ENCODE measurements around the gene GLUL.

Gene GLUL

DNA sequence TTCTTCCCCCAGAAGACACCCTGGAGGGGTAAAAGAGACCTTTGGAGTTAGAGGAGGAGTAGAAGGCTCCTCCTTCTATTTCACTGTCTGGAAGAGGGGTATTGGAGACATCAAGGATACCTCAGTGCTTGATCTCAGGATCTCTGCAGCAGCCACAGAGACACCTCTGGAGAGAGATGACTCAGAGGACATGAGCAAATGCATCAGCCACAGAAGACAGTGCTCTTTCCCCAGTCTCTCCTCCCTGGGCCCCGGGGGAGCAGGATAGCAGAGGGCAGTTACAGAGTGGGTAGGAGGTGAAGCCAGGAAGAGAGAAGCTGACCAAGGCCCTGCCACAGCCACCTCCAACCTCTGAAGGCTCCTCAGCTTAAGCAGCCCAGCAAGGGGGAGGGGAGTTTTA lies 24.2 kb upstream of the GLUL start:
- H3K79me2 ChIP-seq (ENCODE audit: insufficient read depth, low read length), result no peaks in the 10 kb centered on the region
- H3K4me3 ChIP-seq (ENCODE audit: insufficient read depth, low read length, poor library complexity, severe bottlenecking), result no peak overlapping the region
- H3K36me3 ChIP-seq (ENCODE audit: low read length), result no peaks in the 10 kb centered on the region
- no peaks in the 10 kb centered on the region for H3K9me2 ChIP-seq (replicated peaks; ENCODE audit: insufficient read depth, low read length)
- no peaks in the 10 kb centered on the region for H3K27me3 ChIP-seq (ENCODE audit: low read length)
- no peak overlapping the region for H3K27ac ChIP-seq (ENCODE audit: low read depth, low read length)
- H3F3A ChIP-seq (ENCODE audit: insufficient read depth), result 0 out of 2 replicates have a peak, but pooled peaks cover 3% of the 10 kb centered on the region
- H3K4me2 ChIP-seq (ENCODE audit: low read depth, low read length, poor library complexity, severe bottlenecking), result no peak overlapping the region
- H3K9ac ChIP-seq (ENCODE audit: low read length), result no peak overlapping the region
- H4K20me1 ChIP-seq (ENCODE audit: low read depth, low read length), result no peaks in the 10 kb centered on the region
- H3K9me3 ChIP-seq (ENCODE audit: insufficient read depth, low read length), result no peaks in the 10 kb centered on the region
- no peak for TF ChIP-seq EZH2phosphoT487 (conservative IDR thresholded peaks at IDR 0.05; ENCODE audit: low read length)
- TF ChIP-seq, protein P1, sequence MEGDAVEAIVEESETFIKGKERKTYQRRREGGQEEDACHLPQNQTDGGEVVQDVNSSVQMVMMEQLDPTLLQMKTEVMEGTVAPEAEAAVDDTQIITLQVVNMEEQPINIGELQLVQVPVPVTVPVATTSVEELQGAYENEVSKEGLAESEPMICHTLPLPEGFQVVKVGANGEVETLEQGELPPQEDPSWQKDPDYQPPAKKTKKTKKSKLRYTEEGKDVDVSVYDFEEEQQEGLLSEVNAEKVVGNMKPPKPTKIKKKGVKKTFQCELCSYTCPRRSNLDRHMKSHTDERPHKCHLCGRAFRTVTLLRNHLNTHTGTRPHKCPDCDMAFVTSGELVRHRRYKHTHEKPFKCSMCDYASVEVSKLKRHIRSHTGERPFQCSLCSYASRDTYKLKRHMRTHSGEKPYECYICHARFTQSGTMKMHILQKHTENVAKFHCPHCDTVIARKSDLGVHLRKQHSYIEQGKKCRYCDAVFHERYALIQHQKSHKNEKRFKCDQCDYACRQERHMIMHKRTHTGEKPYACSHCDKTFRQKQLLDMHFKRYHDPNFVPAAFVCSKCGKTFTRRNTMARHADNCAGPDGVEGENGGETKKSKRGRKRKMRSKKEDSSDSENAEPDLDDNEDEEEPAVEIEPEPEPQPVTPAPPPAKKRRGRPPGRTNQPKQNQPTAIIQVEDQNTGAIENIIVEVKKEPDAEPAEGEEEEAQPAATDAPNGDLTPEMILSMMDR (IDR thresholded peaks at IDR 0.05; ENCODE audit: insufficient read depth, low read length, poor library complexity, severe bottlenecking), result no peak
- H2AFZ ChIP-seq (ENCODE audit: low read depth, low read length, severe bottlenecking), result no peak overlapping the region

DNA sequence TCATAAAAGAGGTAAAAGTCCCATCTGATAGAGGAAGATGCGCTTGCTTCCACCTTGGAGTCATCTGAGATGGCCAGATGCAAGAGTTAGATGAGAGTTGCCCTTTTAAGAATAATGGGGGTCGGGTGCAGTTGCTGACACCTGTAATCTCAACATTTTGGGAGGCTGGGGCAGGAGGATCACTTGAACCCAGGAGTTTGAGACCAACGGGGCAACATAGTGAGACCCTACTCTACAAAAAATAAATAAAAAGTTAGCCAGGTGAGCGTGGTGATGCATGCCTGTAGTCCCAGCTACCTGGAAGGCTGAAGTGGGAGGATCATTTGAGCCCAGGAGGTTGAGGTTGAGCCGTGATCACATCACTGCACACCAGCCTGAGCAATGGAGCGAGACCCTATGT lies 22.4 kb upstream of the GLUL start:
- H2AFZ ChIP-seq (ENCODE audit: low read depth, low read length, severe bottlenecking), result no peak overlapping the region
- H3K4me3 ChIP-seq (ENCODE audit: insufficient read depth, low read length, poor library complexity, severe bottlenecking), result no peak overlapping the region
- no peaks in the 10 kb centered on the region for H3K36me3 ChIP-seq (ENCODE audit: low read length)
- no peaks in the 10 kb centered on the region for H3K9me3 ChIP-seq (ENCODE audit: insufficient read depth, low read length)
- H3K27me3 ChIP-seq (ENCODE audit: low read length), result no peaks in the 10 kb centered on the region
- H3K9ac ChIP-seq (ENCODE audit: low read length), result no peak overlapping the region
- H3F3A ChIP-seq (ENCODE audit: insufficient read depth), result 0 out of 2 replicates have a peak, but pooled peaks cover 3% of the 10 kb centered on the region
- H3K79me2 ChIP-seq (ENCODE audit: insufficient read depth, low read length), result no peaks in the 10 kb centered on the region
- H3K4me2 ChIP-seq (ENCODE audit: low read depth, low read length, poor library complexity, severe bottlenecking), result no peak overlapping the region
- H3K27ac ChIP-seq (ENCODE audit: low read depth, low read length), result no peak overlapping the region
- no peaks in the 10 kb centered on the region for H4K20me1 ChIP-seq (ENCODE audit: low read depth, low read length)
- H3K9me2 ChIP-seq (replicated peaks; ENCODE audit: insufficient read depth, low read length), result no peaks in the 10 kb centered on the region
- TF ChIP-seq EZH2phosphoT487 (conservative IDR thresholded peaks at IDR 0.05; ENCODE audit: low read length), result no peak
- TF ChIP-seq, protein P1 (IDR thresholded peaks at IDR 0.05; ENCODE audit: insufficient read depth, low read length, poor library complexity, severe bottlenecking), result no peak

DNA sequence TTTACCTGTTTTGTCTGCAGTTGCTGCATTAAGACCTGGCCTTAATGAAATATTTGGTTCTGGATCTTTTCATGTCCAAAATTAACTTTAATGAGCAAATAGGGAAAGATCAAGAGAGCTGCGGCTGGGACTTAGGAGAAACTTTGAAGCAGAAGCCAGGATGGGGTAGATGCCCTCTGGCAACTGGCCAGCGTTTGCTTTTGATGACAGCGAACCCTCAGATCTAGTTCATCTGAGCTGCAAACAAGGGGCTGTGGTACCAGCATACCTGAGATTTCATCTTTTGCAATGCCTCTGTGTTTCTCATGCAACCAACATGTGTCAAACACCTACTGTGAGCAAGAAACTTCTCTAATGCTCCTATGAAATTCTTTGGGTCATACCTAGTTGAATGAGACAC lies 21.9 kb upstream of the GLUL start:
- Histone ChIP-seq H3K79me2 (ENCODE audit: insufficient read depth, low read length) (no peaks in the 10 kb centered on the region), H3F3A (ENCODE audit: insufficient read depth) (0 out of 2 replicates have a peak, but pooled peaks cover 3% of the 10 kb centered on the region), H3K27me3 (ENCODE audit: low read length) (no peaks in the 10 kb centered on the region), H3K4me3 (ENCODE audit: insufficient read depth, low read length, poor library complexity, severe bottlenecking) (no peak overlapping the region), H3K9me3 (ENCODE audit: insufficient read depth, low read length) (no peaks in the 10 kb centered on the region), H3K9me2 (replicated peaks; ENCODE audit: insufficient read depth, low read length) (no peaks in the 10 kb centered on the region), H2AFZ (ENCODE audit: low read depth, low read length, severe bottlenecking) (no peak overlapping the region), H3K4me2 (ENCODE audit: low read depth, low read length, poor library complexity, severe bottlenecking) (no peak overlapping the region), H3K27ac (ENCODE audit: low read depth, low read length) (no peak overlapping the region), H3K36me3 (ENCODE audit: low read length) (no peaks in the 10 kb centered on the region), H4K20me1 (ENCODE audit: low read depth, low read length) (no peaks in the 10 kb centered on the region), H3K9ac (ENCODE audit: low read length) (no peak overlapping the region)
- no peak for TF ChIP-seq EZH2phosphoT487 (conservative IDR thresholded peaks at IDR 0.05; ENCODE audit: low read length)
- TF ChIP-seq, protein P1 (IDR thresholded peaks at IDR 0.05; ENCODE audit: insufficient read depth, low read length, poor library complexity, severe bottlenecking), result no peak
